ENCODE data around the gene BICD2.
A peak's percentile ranks its signal among the peaks of the same experiment; 100 is the strongest.

Gene BICD2

GRCh38 chr9:92749071-92749933 is 15.3 kb downstream of the BICD2 start:
- Mint-ChIP-seq H3K4me3 (no peak overlapping the region), H3K4me1 (peaks cover 54 to 83% of the 10 kb centered on the region in 2 donors), H3K9me3 (no peaks in the 10 kb centered on the region), H3K36me3 (peaks cover 4 to 5% of the 10 kb centered on the region in 2 donors), H3K27me3 (no peaks in the 10 kb centered on the region), H3K27ac (peak overlapping the region; percentile 48)
- ATAC-seq (replicated peaks): no peak
- no peak for DNase-seq

GRCh38 chr9:92748233-92748497 is 16.5 kb downstream of the BICD2 start:
- no peaks in the 10 kb centered on the region for H3K9me3 Mint-ChIP-seq
- no peaks in the 10 kb centered on the region for H3K27me3 Mint-ChIP-seq
- peak overlapping the region; percentile 48 for H3K27ac Mint-ChIP-seq
- DNase-seq (no peak), ATAC-seq (replicated peaks) (no peak)
- peaks cover 4 to 9% of the 10 kb centered on the region in 2 donors for H3K36me3 Mint-ChIP-seq
- peaks cover 59 to 88% of the 10 kb centered on the region in 2 donors for H3K4me1 Mint-ChIP-seq
- H3K4me3 Mint-ChIP-seq: no peak overlapping the region

- no peak for ATAC-seq (replicated peaks)
- Mint-ChIP-seq H3K9me3 (peaks cover 0 to under 1% of the 10 kb centered on the region in 2 donors), H3K27me3 (no peaks in the 10 kb centered on the region), H3K27ac (no peak overlapping the region), H3K4me3 (no peak overlapping the region), H3K36me3 (peaks cover 5 to 6% of the 10 kb centered on the region in 2 donors), H3K4me1 (peaks cover 57 to 88% of the 10 kb centered on the region in 2 donors)
- no peak for DNase-seq
These were observed 17.0 kb downstream of the BICD2 start for GRCh38 chr9:92747459-92748232.

GRCh38 chr9:92746567-92747458 is 17.8 kb downstream of the BICD2 start:
- no peak for DNase-seq
- H3K27ac Mint-ChIP-seq: no peak overlapping the region
- no peaks in the 10 kb centered on the region for H3K27me3 Mint-ChIP-seq
- no peak overlapping the region for H3K4me3 Mint-ChIP-seq
- peaks cover 0 to 3% of the 10 kb centered on the region in 2 donors for H3K9me3 Mint-ChIP-seq
- no peak for ATAC-seq (replicated peaks)
- H3K4me1 Mint-ChIP-seq: peaks cover 53 to 87% of the 10 kb centered on the region in 2 donors
- H3K36me3 Mint-ChIP-seq: peaks cover 8% of the 10 kb centered on the region in 2 donors

- H3K27ac Mint-ChIP-seq: peak overlapping the region; percentile 65
- H3K4me1 Mint-ChIP-seq: peaks cover 57 to 89% of the 10 kb centered on the region in 2 donors
These were observed 18.8 kb downstream of the BICD2 start for GRCh38 chr9:92745881-92746280.

GRCh38 chr9:92745331-92745730 is 19.3 kb downstream of the BICD2 start:
- Mint-ChIP-seq H3K9me3 (peaks cover 0 to 3% of the 10 kb centered on the region in 2 donors), H3K27ac (peak overlapping the region; percentile 65), H3K36me3 (peaks cover 8% of the 10 kb centered on the region in 2 donors), H3K4me3 (no peak overlapping the region), H3K27me3 (no peaks in the 10 kb centered on the region), H3K4me1 (peaks cover 61 to 91% of the 10 kb centered on the region in 2 donors)
- no peak for DNase-seq
- no peak for ATAC-seq (replicated peaks)

More at GRCh38 chr9:92745881-92746280, 18.8 kb downstream of the BICD2 start:
- Mint-ChIP-seq H3K27me3 (no peaks in the 10 kb centered on the region), H3K36me3 (peaks cover 8% of the 10 kb centered on the region in 2 donors), H3K4me3 (no peak overlapping the region), H3K9me3 (peaks cover 0 to 3% of the 10 kb centered on the region in 2 donors)
- ATAC-seq (replicated peaks) (no peak), DNase-seq (no peak)

- Mint-ChIP-seq H3K36me3 (peaks cover 8% of the 10 kb centered on the region in 2 donors), H3K4me3 (peak overlapping the region; percentile 21 to 30), H3K27me3 (no peaks in the 10 kb centered on the region), H3K4me1 (peaks cover 72 to 97% of the 10 kb centered on the region in 2 donors), H3K9me3 (peaks cover 0 to 3% of the 10 kb centered on the region in 2 donors), H3K27ac (no peak overlapping the region)
- DNase-seq (no peak), ATAC-seq (replicated peaks) (no peak)
These were observed 23.7 kb downstream of the BICD2 start for GRCh38 chr9:92740969-92741368.

- DNase-seq: no peak
- peaks cover 72 to 97% of the 10 kb centered on the region in 2 donors for H3K4me1 Mint-ChIP-seq
- peak; percentile 33 to 44 for ATAC-seq (replicated peaks)
- peak overlapping the region; percentile 21 to 30 for H3K4me3 Mint-ChIP-seq
- H3K9me3 Mint-ChIP-seq: peaks cover 0 to 3% of the 10 kb centered on the region in 2 donors
- H3K27me3 Mint-ChIP-seq: no peaks in the 10 kb centered on the region
- H3K27ac Mint-ChIP-seq: peak overlapping the region; percentile 11
- H3K36me3 Mint-ChIP-seq: peaks cover 8% of the 10 kb centered on the region in 2 donors
These were observed 24.1 kb downstream of the BICD2 start for GRCh38 chr9:92740446-92740961.

- H3K27ac Mint-ChIP-seq: peak overlapping the region; percentile 11
These were observed 24.6 kb downstream of the BICD2 start for GRCh38 chr9:92740009-92740408.

GRCh38 chr9:92739346-92739970 is 25.2 kb downstream of the BICD2 start:
- Mint-ChIP-seq H3K9me3 (peaks cover 0 to 3% of the 10 kb centered on the region in 2 donors), H3K4me3 (no peak overlapping the region), H3K4me1 (peaks cover 75 to 97% of the 10 kb centered on the region in 2 donors), H3K27me3 (no peaks in the 10 kb centered on the region), H3K36me3 (peaks cover 8% of the 10 kb centered on the region in 2 donors), H3K27ac (no peak overlapping the region)
- ATAC-seq (replicated peaks): no peak
- DNase-seq: no peak

More at GRCh38 chr9:92740009-92740408, 24.6 kb downstream of the BICD2 start:
- no peak for ATAC-seq (replicated peaks)
- Mint-ChIP-seq H3K9me3 (peaks cover 0 to 3% of the 10 kb centered on the region in 2 donors), H3K4me1 (peaks cover 72 to 97% of the 10 kb centered on the region in 2 donors), H3K36me3 (peaks cover 8% of the 10 kb centered on the region in 2 donors), H3K4me3 (no peak overlapping the region), H3K27me3 (no peaks in the 10 kb centered on the region)
- DNase-seq: no peak

GRCh38 chr9:92738661-92739081 is 26.0 kb downstream of the BICD2 start:
- peak overlapping the region; percentile 42 for H3K27ac Mint-ChIP-seq
- H3K9me3 Mint-ChIP-seq: peaks cover 0 to 3% of the 10 kb centered on the region in 2 donors
- H3K4me1 Mint-ChIP-seq: peaks cover 71 to 96% of the 10 kb centered on the region in 2 donors
- DNase-seq (no peak), ATAC-seq (replicated peaks) (no peak)
- H3K36me3 Mint-ChIP-seq: peaks cover 4 to 5% of the 10 kb centered on the region in 2 donors
- H3K4me3 Mint-ChIP-seq: no peak overlapping the region
- no peaks in the 10 kb centered on the region for H3K27me3 Mint-ChIP-seq

- Mint-ChIP-seq H3K36me3 (peaks cover 7 to 9% of the 10 kb centered on the region in 2 donors), H3K9me3 (peaks cover 0 to 3% of the 10 kb centered on the region in 2 donors), H3K27ac (peak overlapping the region; percentile 67), H3K4me1 (peaks cover 67 to 93% of the 10 kb centered on the region in 2 donors), H3K27me3 (no peaks in the 10 kb centered on the region), H3K4me3 (no peak overlapping the region)
- DNase-seq: no peak
- ATAC-seq (replicated peaks): no peak
These were observed 26.9 kb downstream of the BICD2 start for GRCh38 chr9:92737611-92738299.

GRCh38 chr9:92737216-92737606 is 27.4 kb downstream of the BICD2 start:
- no peaks in the 10 kb centered on the region for H3K27me3 Mint-ChIP-seq
- H3K36me3 Mint-ChIP-seq: peaks cover 4 to 5% of the 10 kb centered on the region in 2 donors
- no peak for ATAC-seq (replicated peaks)
- H3K4me3 Mint-ChIP-seq: no peak overlapping the region
- H3K9me3 Mint-ChIP-seq: no peaks in the 10 kb centered on the region
- peaks cover 63 to 90% of the 10 kb centered on the region in 2 donors for H3K4me1 Mint-ChIP-seq
- DNase-seq: no peak
- no peak overlapping the region for H3K27ac Mint-ChIP-seq

Measured in stimulated activated naive B cell treated with anti-CD40 and anti-IgM and Interleukin-4, amounts not matched to agents 10 μg/mL and 1 μg/mL and 100 μg/mL, for 72 hours (primary cell).